Right lobe of liver (tissue), 6 donors: Measurements from ENCODE around the gene CALY. TPM values are rescaled to one million over a fixed set of nuclear protein-coding genes. Genes with fewer than 3 reads are reported as not detected.
A peak's percentile ranks its signal among the peaks of the same experiment; 100 is the strongest.

Experiments
- ATAC-seq, 4 donors: fragments of 200-7000 bp; cut with Tn5 transposase; one replicate each; pipeline ENCODE4 v1.9.1; 2020; ENCODE audit warnings: mild to moderate bottlenecking in 4 of 4, moderate library complexity in 4 of 4
- DNase-seq, 3 donors: peaks; one replicate each; pipeline ENCODE4 v3.0.0-alpha.2; 2020
- H3K27ac ChIP-seq, 3 donors: fragments of 200-600 bp; one replicate each; pipeline ENCODE4 v1.8.0; 2022
- H3K27me3 ChIP-seq, 2 donors: fragments of 200-600 bp; one replicate each; pipeline ENCODE4 v1.8.0; 2022
- H3K36me3 ChIP-seq, 4 donors: fragments of 200-600 bp; sonication (generic) in 1 of 4; one replicate each; pipeline versions ENCODE4 v1.5.1 to v1.8.0; 2017 to 2022; ENCODE audit warnings: control low read depth in 1 of 4
- H3K4me1 ChIP-seq, 4 donors: fragments of 200-600 bp; sonication (generic) in 1 of 4; one replicate each; pipeline versions ENCODE4 v1.5.1 to v1.8.0; 2017 to 2022; ENCODE audit warnings: control low read depth in 1 of 4
- H3K4me3 ChIP-seq, 3 donors: fragments of 200-600 bp; one replicate each; pipeline ENCODE4 v1.8.0; 2022
- H3K9me3 ChIP-seq, 4 donors: fragments of 200-600 bp; sonication (generic) in 1 of 4; one replicate each; pipeline versions ENCODE4 v1.5.1 to v1.8.0; 2017 to 2022; ENCODE audit warnings: control low read depth in 1 of 4
- CTCF ChIP-seq, 4 donors: fragments of 200-600 bp in 3 of 4; fragments of 450-650 bp in 1 of 4; IDR thresholded peaks; one replicate each; pipeline versions ENCODE4 v1.5.1 to v1.8.0; 2016 to 2022; ENCODE audit warnings: antibody characterized with exemption in 4 of 4, mild to moderate bottlenecking in 2 of 4
- POLR2A ChIP-seq: fragments of 450-650 bp; IDR thresholded peaks from one replicate; pipeline ENCODE4 v1.6.1; 2017; ENCODE audit warnings: antibody characterized with exemption, mild to moderate bottlenecking
- WGBS: methylation state at CpG from one replicate; pipeline ENCODE4 v1.1.6; 2018; ENCODE audit warnings: low coverage, low lambda C conversion rate; ENCODE audit not compliant: insufficient coverage; ENCODE audit errors: missing lambda C conversion rate; 5-methylcytosine and 5-hydroxymethylcytosine counted together
- intact Hi-C, 2 donors: fragments of 100-400 bp; cut with DNase I; formaldehyde crosslinking; loops; one replicate each; pipeline versions ENCODE4 v1.11.2 to v1.14.1; 2022
- total RNA-seq, 6 experiments: library from RNA; depleted of rRNA in 2 of 6; stranded (reverse); fragments of >200 nt in 2 of 6; fragmentation: NEBNext Ultra II Directional in 3 of 6; extraction: Animal tissue kit (Norgen Biotek cat#: 25700) in 3 of 6; gene quantifications; one replicate each; pipeline versions ENCODE4 v1.1.0 to v1.2.4, GENCODE V29; 2016 to 2023
- donor health status: DM: no; HTN: yes; CAD: no.
- donor health status: DM: no; HTN: no; CAD: no.
- donor health status: DM: no; HTN: no; CAD: no.
- donor health status: DM: no; HTN: yes; CAD: no.
- donor health status: DM: no; HTN: yes; CAD: no.

The CALY gene
- total RNA-seq, 6 experiments from 2014 or later, result not detected

GRCh38 chr10:133364645-133365431, 28.1 kb upstream of the CALY start:
- Histone ChIP-seq H3K27ac (no peak overlapping the region), H3K9me3 (no peaks in the 10 kb centered on the region), H3K4me3 (no peak overlapping the region), H3K36me3 (peaks cover 0 to 75% (median 45%) of the 10 kb centered on the region in 4 donors), H3K4me1 (peaks cover 0 to 12% (median 4%) of the 10 kb centered on the region in 4 donors), H3K27me3 (no peaks in the 10 kb centered on the region)
- no peak for ATAC-seq
- intact Hi-C loops, result no loop called here
- no peak for TF ChIP-seq CTCF (IDR thresholded peaks at IDR 0.05)
- no peak for TF ChIP-seq POLR2A
- WGBS, result 67% methylated on average over 17 of the region's 29 CpGs
- no peak for DNase-seq

- no peaks in the 10 kb centered on the region for H3K27me3 ChIP-seq
- DNase-seq, result no peak
- intact Hi-C loops, result no loop called here
- no peak for ATAC-seq
- H3K36me3 ChIP-seq, result peaks cover 0 to 55% (median 34%) of the 10 kb centered on the region in 4 donors
- no peak for TF ChIP-seq POLR2A
- no peak for TF ChIP-seq CTCF (IDR thresholded peaks at IDR 0.05)
- H3K27ac ChIP-seq, result no peak overlapping the region
- peaks cover 0 to 30% (median 12%) of the 10 kb centered on the region in 4 donors for H3K4me1 ChIP-seq
- no peak overlapping the region for H3K4me3 ChIP-seq
- WGBS, result 81% methylated on average over 3 of the region's 13 CpGs
- no peaks in the 10 kb centered on the region for H3K9me3 ChIP-seq
Observed at GRCh38 chr10:133362846-133363245, 26.1 kb upstream of the CALY start.

GRCh38 chr10:133361773-133362441, 25.2 kb upstream of the CALY start:
- DNase-seq, result no peak
- no peak overlapping the region for H3K27ac ChIP-seq
- no peak overlapping the region for H3K4me3 ChIP-seq
- H3K9me3 ChIP-seq, result no peaks in the 10 kb centered on the region
- H3K36me3 ChIP-seq, result peaks cover 0 to 50% (median 32%) of the 10 kb centered on the region in 4 donors
- H3K27me3 ChIP-seq, result no peaks in the 10 kb centered on the region
- WGBS, result 83% methylated on average over 15 of the region's 18 CpGs
- TF ChIP-seq POLR2A, result no peak
- TF ChIP-seq CTCF (IDR thresholded peaks at IDR 0.05), result no peak
- intact Hi-C loops, result no loop called here
- H3K4me1 ChIP-seq, result peaks cover 0 to 30% (median 12%) of the 10 kb centered on the region in 4 donors
- ATAC-seq, result no peak

GRCh38 chr10:133361227-133361626, 24.5 kb upstream of the CALY start:
- H3K36me3 ChIP-seq, result peaks cover 0 to 43% (median 26%) of the 10 kb centered on the region in 4 donors
- DNase-seq (no peak), ATAC-seq (no peak)
- intact Hi-C loops, result no loop called here
- TF ChIP-seq CTCF (IDR thresholded peaks at IDR 0.05) (no peak), POLR2A (no peak)
- H3K27me3 ChIP-seq, result no peaks in the 10 kb centered on the region
- no peaks in the 10 kb centered on the region for H3K9me3 ChIP-seq
- H3K4me1 ChIP-seq, result peaks cover 0 to 36% (median 15%) of the 10 kb centered on the region in 4 donors
- H3K4me3 ChIP-seq, result no peak overlapping the region
- H3K27ac ChIP-seq, result peak overlapping the region in 1 of 3 donors; percentile 44
- WGBS, result 90% methylated on average over 2 of the region's 5 CpGs
